Measurements from ENCODE around the gene PRDX6.
"Not testable (repeated sequence)": the region's sequence is repeated elsewhere in the genome, so short reads cannot be mapped to it uniquely, and the experiment has no call there.

The PRDX6 gene

GRCh38 chr1:173448945-173449344 is 28.2 kb upstream of the PRDX6 start:
- DNase-seq (ENCODE audit: extremely low read depth, low read depth), result no peak
- TF ChIP-seq CTCF (IDR thresholded peaks at IDR 0.05; ENCODE audit: low read depth, low read length), result no peak

- TF ChIP-seq CTCF (IDR thresholded peaks at IDR 0.05; ENCODE audit: low read depth, low read length), result no peak
- no peak for DNase-seq (ENCODE audit: extremely low read depth, low read depth)
Observed at GRCh38 chr1:173451981-173452380, 25.2 kb upstream of the PRDX6 start.

GRCh38 chr1:173453982-173454381 is 23.2 kb upstream of the PRDX6 start:
- TF ChIP-seq CTCF (IDR thresholded peaks at IDR 0.05; ENCODE audit: low read depth, low read length), result no peak
- DNase-seq (ENCODE audit: extremely low read depth, low read depth), result no peak

- DNase-seq (ENCODE audit: extremely low read depth, low read depth), result no peak
- no peak for TF ChIP-seq CTCF (IDR thresholded peaks at IDR 0.05; ENCODE audit: low read depth, low read length)
Observed at GRCh38 chr1:173454966-173455524, 22.1 kb upstream of the PRDX6 start.

- DNase-seq (ENCODE audit: extremely low read depth, low read depth), result no peak
- no peak for TF ChIP-seq CTCF (IDR thresholded peaks at IDR 0.05; ENCODE audit: low read depth, low read length)
Observed at GRCh38 chr1:173459885-173460284, 17.2 kb upstream of the PRDX6 start.

- DNase-seq (ENCODE audit: extremely low read depth, low read depth), result not testable (repeated sequence)
Observed at GRCh38 chr1:173462666-173463065, 14.5 kb upstream of the PRDX6 start.

- not testable (repeated sequence) for DNase-seq (ENCODE audit: extremely low read depth, low read depth)
Observed at GRCh38 chr1:173464185-173464584, 12.9 kb upstream of the PRDX6 start.

GRCh38 chr1:173467426-173467825 is 9.7 kb upstream of the PRDX6 start:
- TF ChIP-seq CTCF (IDR thresholded peaks at IDR 0.05; ENCODE audit: low read depth, low read length), result no peak
- no peak for DNase-seq (ENCODE audit: extremely low read depth, low read depth)

All from AG09319 (cell line).